Keratinocyte (primary cell): ENCODE results near the gene KYNU.

Experiments
- CTCF ChIP-seq, 3 experiments: IDR thresholded peaks in 1 of 3; conservative IDR thresholded peaks in 1 of 3; optimal IDR thresholded peaks in 1 of 3; 2 replicates in 2 of 3; 3 replicates in 1 of 3; pipeline versions ENCODE3 to v1.5.1; 2011; ENCODE audit warnings: low read length in 3 of 3, mild to moderate bottlenecking in 3 of 3, moderate library complexity in 2 of 3, control low read depth in 1 of 3, inconsistent platforms in 1 of 3; ENCODE audit not compliant: insufficient read depth in 2 of 3; ENCODE audit errors: extremely low read depth in 1 of 3
- EZH2 ChIP-seq: IDR thresholded peaks from one replicate; pipeline ENCODE4 v1.6.1; 2012; ENCODE audit warnings: inconsistent platforms, mild to moderate bottlenecking, low read length, moderate library complexity

- TF ChIP-seq CTCF (optimal IDR thresholded peaks at IDR 0.05 in 1 of 3, IDR thresholded peaks at IDR 0.05 in 1 of 3, conservative IDR thresholded peaks at IDR 0.05 in 1 of 3; ENCODE audit: extremely low read depth in 1 of 3, insufficient read depth in 2 of 3, low read length in 3 of 3) (no peak), EZH2 (no peak)
Observed at GRCh38 chr2:142987044-142987443, 109.6 kb downstream of the KYNU start.
